Stimulated activated CD8-positive, alpha-beta memory T cell treated with anti-CD3 and anti-CD28 coated beads, Interleukin-15, amount 100 ng/mL, for 1 hour (primary cell): ENCODE data around the gene CDC42SE1.

ENCODE experiments used
- DNase-seq: peaks from one replicate; pipeline ENCODE4 v3.0.0-alpha.2; 2020; ENCODE audit warnings: low read depth

Gene CDC42SE1

GRCh38 chr1:151008244-151009205 is 50.9 kb downstream of the CDC42SE1 start, which contains the start of gene PRUNE1:
Gene PRUNE1 (plus strand): TSS chr1:151008449. CDS start chr1:151008633, 184 bp downstream.
- DNase-seq = peak; percentile 94

DNA sequence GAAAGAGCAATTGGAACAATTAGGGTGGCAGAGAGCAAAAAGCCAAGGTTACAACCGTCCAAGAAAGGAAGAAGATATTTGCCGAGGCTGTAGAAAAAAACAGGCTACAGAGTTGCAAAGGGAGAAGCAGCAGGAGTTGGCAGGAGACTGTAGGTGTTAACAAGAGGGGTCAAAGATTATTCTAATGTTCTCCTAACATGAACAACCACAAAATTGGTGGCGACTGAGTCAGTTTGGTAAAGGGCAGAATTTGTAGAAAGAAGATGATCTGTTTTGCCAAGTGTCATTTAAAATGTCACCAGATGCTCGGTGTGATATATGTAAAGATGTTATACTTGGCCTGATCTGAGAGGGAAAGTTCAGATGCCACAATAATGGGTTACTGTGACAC is 51.6 kb downstream of the CDC42SE1 start:
- DNase-seq = no peak

DNA sequence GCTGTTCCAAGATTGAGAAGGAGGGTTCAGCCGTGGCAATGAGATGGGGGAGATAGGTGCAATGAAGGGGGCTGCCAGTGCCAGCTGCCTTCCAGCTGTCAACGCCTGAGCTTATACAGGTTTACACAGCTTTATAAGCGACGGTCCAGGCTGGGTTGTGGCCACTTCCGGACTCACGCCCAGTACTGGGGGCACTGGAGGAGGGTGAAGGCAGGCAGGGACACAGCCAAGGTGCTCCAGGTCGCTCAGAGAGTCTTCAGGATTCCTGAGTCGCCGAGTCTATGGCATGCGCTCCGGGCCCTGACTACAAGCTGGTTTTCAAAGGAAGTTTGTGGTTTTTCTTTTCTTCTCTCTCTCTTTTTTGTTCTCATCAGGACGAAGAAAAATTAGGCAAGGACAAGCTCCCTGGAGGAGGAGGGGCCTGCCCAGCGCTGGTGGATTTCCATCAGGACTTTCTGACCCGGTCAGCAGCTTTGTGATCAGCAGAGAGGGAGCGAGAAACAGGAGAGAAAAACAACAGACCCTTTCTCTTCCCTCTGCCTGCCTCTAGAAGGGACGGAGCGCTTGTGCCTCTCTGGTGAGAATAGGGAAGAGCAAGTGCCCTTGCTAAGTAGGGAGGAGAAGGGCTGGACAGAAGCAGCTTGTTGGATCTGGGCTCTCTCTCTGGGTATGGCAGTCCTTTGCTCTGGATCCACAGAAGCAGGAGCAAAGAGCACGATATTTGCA is 52.9 kb downstream of the CDC42SE1 start, which contains the start of gene MINDY1:
Gene MINDY1, minus strand, starts transcription at position 576 of the 726 bp plus-strand sequence. CDS start 4,285 bp downstream, outside the sequence.
- DNase-seq = no peak

DNA sequence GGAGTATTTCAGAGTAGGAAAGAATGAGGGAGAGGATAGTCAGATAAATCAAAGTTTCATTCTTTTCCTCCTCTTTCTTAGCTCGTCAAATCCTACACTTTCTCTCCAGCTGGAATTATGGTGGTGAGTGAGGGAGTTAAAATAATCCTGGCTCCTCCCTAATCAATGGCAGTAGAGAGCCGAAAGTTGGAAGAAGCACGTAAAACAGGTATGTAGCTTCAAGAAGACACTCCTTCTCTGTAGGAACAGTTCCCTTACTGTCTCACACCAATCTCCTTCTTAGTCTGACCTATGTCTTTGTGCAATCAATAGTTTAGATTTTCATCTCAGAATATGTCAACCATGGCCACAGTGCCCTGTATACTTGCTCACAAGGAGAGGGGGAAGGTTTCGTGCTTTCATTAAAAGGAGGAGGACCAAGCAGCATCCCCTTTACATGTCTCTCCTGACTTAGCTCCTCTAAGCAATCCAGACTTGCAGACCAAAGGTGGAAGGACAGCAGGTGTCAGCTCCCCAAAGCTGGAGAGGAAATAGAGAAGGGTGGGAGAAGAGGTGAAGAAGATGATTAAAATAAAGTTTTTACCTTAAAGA is 53.6 kb downstream of the CDC42SE1 start:
- no peak for DNase-seq

- DNase-seq = no peak
These were observed 56.2 kb downstream of the CDC42SE1 start for GRCh38 chr1:151003180-151003579.

DNA sequence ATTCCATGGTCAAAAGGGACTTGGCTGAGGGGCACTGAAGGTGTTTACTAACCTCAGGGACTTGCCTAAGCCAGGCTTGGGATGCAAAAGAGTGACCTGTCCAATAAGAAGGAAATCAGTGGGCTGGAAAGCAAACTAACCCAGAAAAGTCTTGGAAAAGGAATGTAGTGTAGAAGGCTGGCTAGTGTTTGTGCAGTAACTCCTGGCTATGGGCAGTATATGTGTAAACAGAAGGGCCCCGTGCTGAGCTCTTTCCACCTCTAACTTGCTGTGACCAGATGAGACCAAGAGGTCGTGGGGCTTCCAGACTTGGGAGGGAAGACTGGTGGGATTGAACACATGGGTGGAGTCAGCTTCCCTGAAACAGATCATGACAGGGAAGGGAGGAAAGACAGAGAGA is 56.8 kb downstream of the CDC42SE1 start:
- no peak for DNase-seq

DNA sequence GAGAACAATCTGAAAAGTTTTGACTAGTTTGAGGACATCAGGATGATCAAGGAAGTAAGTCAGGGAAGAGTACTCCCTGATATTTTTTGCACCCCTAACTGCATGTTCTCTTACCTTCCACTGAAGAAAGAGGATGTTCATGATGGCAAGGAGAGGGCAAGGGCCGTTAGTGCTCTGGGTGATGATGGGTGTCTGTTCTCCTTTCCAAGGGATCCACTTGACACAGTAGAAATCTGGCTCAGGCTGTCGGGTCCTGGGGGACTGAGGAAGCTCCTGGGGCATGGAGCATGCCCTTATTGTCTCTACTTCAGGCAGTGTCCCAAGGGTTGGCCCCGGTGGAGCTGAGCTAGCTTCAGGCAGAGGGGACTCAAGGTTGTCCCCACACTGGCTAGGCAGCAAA is 57.4 kb downstream of the CDC42SE1 start:
- no peak for DNase-seq

- DNase-seq = no peak
These were observed 57.8 kb downstream of the CDC42SE1 start for GRCh38 chr1:151001602-151002001.
